KOPT-K1 (cell line): ENCODE data around the gene KIF5B.
"Not testable (repeated sequence)": the region's sequence is repeated elsewhere in the genome, so short reads cannot be mapped to it uniquely, and the experiment has no call there.

Experiments used
- H3K27ac ChIP-seq: fragments of 200-600 bp; sonication (generic); 2 replicates; pipeline ENCODE4 v1.5.1; 2016; ENCODE audit warnings: antibody characterized with exemption, mild to moderate bottlenecking, low read depth, low read length; ENCODE audit not compliant: poor library complexity, severe bottlenecking
- H3K36me3 ChIP-seq: fragments of 200-600 bp; sonication (generic); 2 replicates; pipeline ENCODE4 v1.5.1; 2017; ENCODE audit warnings: antibody characterized with exemption, mild to moderate bottlenecking, low read length, moderate library complexity; ENCODE audit not compliant: insufficient read depth
- H3K9me3 ChIP-seq: fragments of 200-600 bp; sonication (generic); 2 replicates; pipeline ENCODE4 v1.5.1; 2017; ENCODE audit warnings: antibody characterized with exemption, low read length, mild to moderate bottlenecking; ENCODE audit not compliant: insufficient read depth, poor library complexity, severe bottlenecking

Gene KIF5B

DNA sequence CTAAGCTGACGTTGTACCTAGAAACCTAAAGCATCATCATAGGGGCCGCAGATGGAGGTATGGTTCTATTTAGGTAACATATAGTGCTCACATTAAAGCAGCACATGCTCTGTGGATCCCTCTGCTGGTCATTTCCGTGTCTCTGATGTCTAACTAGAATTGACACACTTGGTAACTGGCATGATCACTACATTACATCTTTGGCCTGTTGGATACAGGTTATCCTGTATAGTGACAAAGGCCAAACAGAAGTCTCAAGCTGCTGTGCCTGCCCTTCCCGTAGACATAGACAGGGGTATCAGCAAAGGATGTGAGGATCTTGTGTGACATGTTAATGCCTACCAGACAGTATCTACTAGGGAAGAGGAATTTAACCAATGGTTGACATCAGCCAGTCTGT, 51.2 kb downstream of the KIF5B start:
- Histone ChIP-seq H3K9me3 (no peaks in the 10 kb centered on the region), H3K27ac (no peak overlapping the region)

DNA sequence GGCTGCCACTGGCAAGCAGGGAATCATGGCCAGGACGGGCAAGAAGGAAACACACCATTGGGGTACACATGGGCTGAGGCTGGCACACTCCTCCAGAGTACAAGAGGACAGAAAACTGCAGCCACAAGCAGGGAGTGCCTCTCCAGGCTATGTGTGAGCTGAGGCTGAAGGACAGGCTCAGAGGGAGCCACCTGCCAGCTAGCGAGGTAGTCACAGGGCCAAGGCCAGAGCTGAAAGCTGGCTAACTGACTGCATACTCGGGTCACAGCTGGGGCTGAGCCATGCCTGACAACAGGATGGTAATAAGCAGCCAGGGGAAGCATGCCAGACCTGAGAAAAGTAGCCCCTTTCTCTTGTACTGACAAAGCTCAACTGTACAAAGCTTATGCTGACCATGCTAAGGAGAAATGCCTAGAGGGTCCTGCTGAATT, 52.0 kb downstream of the KIF5B start:
- H3K36me3 ChIP-seq, result peaks cover 42% of the 10 kb centered on the region
- no peaks in the 10 kb centered on the region for H3K9me3 ChIP-seq
- H3K27ac ChIP-seq, result no peak overlapping the region

More for the DNA sequence above, 51.2 kb downstream of the KIF5B start:
- H3K36me3 ChIP-seq, result peaks cover 50% of the 10 kb centered on the region

DNA sequence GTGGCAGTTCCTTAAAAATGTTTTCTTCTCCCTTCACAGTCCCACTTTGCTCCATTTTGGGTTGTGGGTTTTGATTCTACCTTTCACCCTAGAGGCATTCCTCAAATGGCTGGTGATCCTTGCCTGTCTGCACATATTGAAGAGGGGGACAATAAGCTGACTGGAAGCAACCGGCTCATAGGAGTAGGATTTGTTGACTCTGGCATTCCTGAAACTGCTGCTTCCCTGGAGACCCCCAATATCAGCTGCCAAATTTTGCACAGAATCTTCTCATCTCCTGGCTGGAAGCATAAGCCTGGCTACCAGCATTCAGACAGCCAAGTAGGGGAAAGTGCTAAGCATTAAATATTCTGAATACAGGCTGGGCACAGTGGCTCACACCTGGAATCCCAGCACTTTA, 53.7 kb downstream of the KIF5B start:
- H3K9me3 ChIP-seq, result no peaks in the 10 kb centered on the region
- H3K36me3 ChIP-seq, result peaks cover 25% of the 10 kb centered on the region
- H3K27ac ChIP-seq, result no peak overlapping the region

DNA sequence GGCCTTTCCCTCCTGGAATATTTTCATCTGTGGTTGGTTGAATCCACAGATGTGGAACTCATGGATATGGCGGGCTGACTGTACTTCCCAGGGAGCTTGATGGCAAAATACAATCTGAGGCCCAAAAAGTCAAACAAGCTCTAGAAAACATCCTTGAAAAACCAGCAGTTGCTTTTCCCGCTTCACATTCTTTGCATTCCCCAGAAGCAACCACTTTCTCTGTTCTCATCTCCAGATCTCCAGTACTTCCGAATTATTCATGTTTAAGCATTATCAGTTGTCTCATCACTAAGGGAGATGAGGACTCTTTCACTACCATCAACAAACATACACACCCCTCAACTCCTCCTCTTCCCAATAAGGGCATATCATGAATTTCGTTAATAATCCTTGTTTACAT, 55.3 kb downstream of the KIF5B start:
- Histone ChIP-seq H3K9me3 (no peaks in the 10 kb centered on the region), H3K36me3 (peaks cover 12% of the 10 kb centered on the region; the same call in 1 of the 2 replicates), H3K27ac (no peak overlapping the region)

DNA sequence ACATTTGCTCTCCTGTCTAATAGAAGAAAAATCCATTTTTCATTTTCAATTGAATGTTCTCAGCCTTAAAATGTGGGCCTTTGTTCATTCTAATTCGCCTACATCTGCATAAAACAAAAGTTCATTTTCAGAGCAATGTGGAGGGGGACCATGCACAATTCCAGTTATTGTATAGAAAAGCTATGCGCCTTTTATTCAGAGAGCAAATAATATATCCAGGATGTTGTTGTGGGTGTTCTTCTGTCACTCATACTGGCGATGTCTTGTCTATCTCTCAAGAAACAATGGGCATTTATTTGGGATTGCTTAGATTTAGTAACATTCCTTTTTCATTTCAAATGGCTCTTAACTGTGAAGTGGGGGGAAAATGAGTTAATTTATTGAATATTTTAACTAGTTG, 56.4 kb downstream of the KIF5B start:
- 0 out of 2 replicates have a peak, but pooled peaks cover 1% of the 10 kb centered on the region for H3K36me3 ChIP-seq
- no peak overlapping the region for H3K27ac ChIP-seq
- no peaks in the 10 kb centered on the region for H3K9me3 ChIP-seq

DNA sequence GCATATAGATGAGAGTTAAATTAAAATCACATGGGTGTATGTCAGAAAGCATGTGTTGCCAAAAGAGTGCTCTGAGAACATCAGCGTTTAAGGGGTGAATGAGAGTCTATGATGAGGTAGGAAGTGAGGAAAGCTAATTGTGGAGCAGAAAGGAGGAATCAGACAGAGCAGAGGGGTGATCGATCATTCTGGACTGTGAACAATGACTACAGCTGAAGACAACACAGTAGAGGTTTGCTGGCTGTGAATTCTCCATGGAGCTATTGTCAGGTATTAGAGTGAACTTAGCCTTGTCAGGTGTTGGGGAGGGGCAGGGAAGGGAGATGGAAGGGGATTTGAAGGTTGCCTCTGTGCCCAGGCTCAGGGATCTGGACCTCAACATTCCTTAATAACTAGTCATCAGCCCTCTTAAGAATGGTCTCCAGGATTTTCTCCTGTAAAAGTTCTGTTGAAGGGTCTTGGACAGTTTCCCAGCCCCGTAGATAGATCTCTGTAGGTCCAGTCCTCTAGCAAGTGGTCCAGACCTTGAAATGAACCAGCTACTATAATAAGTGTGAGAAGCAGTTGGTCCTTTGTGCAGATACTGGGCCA, 57.1 kb downstream of the KIF5B start:
- Histone ChIP-seq H3K9me3 (no peaks in the 10 kb centered on the region), H3K27ac (no peak overlapping the region), H3K36me3 (no peaks in the 10 kb centered on the region)

DNA sequence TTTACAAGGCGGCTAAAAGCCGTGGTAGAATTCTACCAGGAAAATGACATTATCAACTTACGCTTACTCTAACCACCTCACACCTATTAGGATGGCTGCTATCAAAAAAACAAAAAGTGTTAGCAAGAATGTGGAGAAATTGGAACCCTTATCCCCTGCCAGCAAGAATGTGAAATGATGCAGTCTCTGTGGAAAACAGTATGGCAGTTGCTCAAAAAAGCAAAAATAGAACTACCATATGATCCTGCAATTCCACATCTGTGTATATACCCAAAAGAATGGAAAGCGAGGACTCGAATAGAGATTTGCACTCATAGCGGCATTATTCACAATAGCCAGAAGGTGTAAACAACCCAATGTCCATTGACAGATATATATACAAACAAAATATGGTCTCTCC, 61.3 kb downstream of the KIF5B start:
- H3K27ac ChIP-seq, result no peak overlapping the region
- no peaks in the 10 kb centered on the region for H3K36me3 ChIP-seq
- no peaks in the 10 kb centered on the region for H3K9me3 ChIP-seq

DNA sequence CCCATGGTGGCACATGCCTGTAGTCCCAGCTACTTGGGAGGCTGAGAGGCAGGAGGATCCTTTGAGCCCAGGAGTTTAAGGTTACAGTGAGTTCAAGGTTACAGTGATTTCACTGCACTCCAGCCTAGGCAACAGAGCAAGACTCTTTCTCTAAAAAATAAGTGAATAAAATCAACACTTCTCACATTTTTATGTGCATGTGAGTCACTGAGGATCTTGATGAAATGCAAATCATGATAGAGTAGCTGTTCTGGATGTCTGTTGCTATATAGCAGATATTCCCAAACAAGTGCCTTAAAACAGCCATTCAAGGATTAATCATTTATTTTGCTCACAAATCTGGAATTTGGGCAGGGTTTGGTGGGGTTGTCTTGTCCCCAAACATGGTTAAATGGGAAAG, 65.3 kb downstream of the KIF5B start:
- H3K27ac ChIP-seq, result no peak overlapping the region
- no peaks in the 10 kb centered on the region for H3K9me3 ChIP-seq
- H3K36me3 ChIP-seq, result no peaks in the 10 kb centered on the region

DNA sequence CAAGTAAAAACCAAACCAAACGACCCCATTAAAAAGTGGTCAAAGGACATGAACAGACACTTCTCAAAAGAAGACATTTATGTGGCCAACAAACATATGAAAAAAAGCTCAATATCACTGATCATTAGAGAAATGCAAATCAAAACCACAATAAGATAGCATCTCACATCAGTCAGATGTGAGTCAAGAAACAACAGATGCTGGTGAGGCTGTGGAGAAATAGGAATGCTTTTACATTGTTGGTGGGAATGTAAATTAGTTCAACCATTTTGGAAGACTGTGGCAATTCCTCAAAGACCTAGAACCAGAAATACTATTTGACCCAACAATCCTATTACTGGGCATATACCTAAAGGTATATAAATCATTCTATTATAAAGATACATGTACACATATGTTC, 68.4 kb downstream of the KIF5B start:
- H3K9me3 ChIP-seq, H3K27ac ChIP-seq: not testable (repeated sequence)

DNA sequence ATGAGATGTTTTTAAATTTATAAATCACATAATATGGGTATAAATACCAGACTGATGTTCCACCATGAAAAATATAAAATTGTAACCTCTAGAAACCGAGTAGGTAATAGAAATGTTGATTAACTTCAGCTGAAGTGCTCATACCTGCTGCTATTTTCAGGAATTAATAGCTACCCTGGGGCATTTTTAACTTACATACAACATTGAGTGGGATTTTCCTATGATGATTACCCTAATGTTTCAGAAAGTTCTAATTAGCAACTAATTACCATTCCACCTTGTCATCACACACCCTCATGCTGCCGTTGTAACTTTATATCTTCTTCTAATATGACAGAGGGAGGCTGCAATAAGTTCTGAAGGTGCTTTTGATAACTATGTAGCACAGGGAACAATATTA, 74.1 kb downstream of the KIF5B start:
- H3K9me3 ChIP-seq, result no peaks in the 10 kb centered on the region
- H3K36me3 ChIP-seq, result no peaks in the 10 kb centered on the region
- H3K27ac ChIP-seq, result no peak overlapping the region

More for the DNA sequence above, 68.4 kb downstream of the KIF5B start:
- not testable (repeated sequence) for H3K36me3 ChIP-seq

DNA sequence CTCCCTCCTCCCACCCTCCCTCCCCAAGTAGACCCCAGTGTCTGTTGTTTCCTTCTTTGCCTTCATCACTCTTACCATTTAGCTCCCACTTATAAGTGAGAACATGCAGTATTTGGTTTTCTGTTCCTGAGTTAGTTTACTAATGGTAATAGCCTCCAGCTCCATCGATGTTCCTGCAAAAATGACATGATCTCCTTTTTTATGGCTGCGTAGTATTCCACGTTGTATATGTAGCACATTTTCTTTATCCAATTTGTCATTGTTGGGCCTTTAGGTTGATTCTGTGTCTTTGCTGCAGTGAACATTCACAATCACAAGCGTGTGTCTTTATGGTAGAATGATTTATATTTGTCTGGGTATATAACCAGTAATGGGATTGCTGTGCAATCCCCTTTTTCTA, 75.8 kb downstream of the KIF5B start:
- no peak overlapping the region for H3K27ac ChIP-seq
- H3K9me3 ChIP-seq, result no peaks in the 10 kb centered on the region
- no peaks in the 10 kb centered on the region for H3K36me3 ChIP-seq

DNA sequence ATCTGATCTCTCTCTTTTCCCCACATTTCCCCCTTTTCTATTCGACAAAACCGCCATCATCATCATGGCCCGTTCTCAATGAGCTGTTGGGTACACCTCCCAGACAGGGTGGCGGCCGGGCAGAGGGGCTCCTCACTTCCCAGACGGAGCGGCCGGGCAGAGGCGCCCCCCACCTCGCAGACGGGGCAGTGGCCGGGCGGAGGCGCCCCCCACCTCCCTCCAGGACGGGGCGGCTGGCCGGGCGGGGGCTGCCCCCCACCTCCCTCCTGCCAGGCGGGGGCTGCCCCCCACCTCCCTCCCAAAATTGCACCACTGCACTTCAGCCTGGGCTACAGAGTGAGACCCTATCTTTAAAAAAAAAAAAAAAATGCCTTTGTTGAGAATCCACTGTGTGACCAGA, 77.2 kb downstream of the KIF5B start:
- not testable (repeated sequence) for H3K36me3 ChIP-seq, H3K27ac ChIP-seq, H3K9me3 ChIP-seq

DNA sequence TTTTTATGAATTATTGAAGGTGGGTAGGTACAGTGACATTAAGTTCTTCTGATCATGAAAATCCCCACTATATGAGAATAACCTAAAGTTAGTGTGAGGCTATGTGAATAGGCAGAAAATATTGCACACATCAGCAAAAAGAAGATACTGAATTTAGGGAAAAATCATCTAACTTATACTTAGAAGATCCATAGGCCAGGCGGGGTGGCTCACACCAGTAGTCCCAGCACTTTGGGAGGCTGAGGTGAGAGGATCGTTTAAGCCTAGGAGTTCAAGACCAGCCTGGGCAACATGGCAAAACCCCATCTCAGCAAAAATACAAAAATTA, 78.1 kb downstream of the KIF5B start:
- H3K27ac ChIP-seq, result no peak overlapping the region
- no peaks in the 10 kb centered on the region for H3K9me3 ChIP-seq
- no peaks in the 10 kb centered on the region for H3K36me3 ChIP-seq

DNA sequence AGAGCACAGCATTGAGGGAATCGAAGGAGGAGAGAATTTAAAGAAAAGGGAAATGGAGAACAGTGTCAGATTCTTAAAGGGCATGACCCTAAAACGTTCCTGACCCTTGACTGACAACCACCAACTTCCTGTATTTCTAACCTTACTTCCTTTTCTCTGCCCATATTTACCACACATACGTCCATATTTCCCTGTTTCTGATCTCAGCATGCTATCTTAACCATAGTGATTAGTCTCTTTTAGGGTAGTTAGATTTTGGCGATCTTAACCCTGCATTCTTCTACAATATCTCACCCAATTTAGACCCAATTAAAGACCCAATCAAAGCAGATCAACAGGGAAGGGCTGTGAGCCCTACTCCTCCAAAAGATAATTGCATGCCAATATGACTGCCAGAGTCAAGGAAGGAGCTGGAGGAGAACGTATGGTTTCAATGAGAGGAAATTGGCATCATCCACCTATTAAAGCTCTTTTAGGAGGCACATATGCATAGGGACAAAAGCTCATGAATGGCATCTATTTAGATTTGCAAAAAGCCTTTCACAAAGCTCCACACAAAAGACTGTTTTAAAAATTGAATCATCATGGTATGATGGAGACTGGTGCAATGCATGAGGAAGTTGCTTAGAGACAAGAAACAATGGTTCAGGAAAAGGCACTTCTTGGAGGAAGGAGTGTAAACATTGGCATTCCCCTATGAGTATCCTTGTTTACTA, 78.6 kb downstream of the KIF5B start:
- H3K27ac ChIP-seq, result no peak overlapping the region
- no peaks in the 10 kb centered on the region for H3K36me3 ChIP-seq
- no peaks in the 10 kb centered on the region for H3K9me3 ChIP-seq

DNA sequence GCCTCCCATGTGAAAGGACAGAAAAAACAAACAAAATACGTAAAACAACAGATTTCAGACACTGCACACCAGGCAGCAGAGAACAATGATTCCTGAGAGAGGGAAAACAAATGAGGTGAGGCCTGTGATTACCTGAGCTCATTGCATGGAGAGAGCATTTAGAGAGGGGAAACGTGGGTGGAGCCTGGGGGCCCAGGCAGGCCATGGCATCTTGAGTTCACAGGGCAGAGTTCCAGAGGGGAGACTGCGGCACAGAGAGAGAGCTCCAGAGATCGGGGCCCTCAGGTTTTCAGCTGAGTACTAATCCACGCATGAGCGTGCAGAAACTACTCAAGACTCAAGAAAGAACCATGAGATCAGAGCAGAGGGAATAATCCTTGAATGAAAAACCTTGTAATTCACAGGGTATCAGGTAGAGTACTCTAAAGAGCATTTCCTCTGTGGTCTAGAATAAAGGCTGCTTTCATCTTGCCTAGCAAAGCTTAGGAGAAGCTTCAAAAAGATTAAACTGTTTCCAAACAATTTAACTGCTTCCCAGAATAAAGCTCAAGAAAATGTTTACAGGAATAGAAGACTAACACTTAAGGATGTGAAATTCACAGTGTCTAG, 81.0 kb downstream of the KIF5B start:
- Histone ChIP-seq H3K9me3 (no peaks in the 10 kb centered on the region), H3K27ac (peak overlapping the region; percentile 36), H3K36me3 (no peaks in the 10 kb centered on the region)
